Activated CD8-positive, alpha-beta memory T cell treated with anti-CD3 and anti-CD28 coated beads for 4 hours (primary cell): ENCODE measurements around the gene TNP1.

ENCODE experiments used
- DNase-seq, 2 donors: peaks; one replicate each; pipeline ENCODE4 v3.0.0-alpha.2; 2020; ENCODE audit warnings: low read depth in 2 of 2

Gene TNP1

DNA sequence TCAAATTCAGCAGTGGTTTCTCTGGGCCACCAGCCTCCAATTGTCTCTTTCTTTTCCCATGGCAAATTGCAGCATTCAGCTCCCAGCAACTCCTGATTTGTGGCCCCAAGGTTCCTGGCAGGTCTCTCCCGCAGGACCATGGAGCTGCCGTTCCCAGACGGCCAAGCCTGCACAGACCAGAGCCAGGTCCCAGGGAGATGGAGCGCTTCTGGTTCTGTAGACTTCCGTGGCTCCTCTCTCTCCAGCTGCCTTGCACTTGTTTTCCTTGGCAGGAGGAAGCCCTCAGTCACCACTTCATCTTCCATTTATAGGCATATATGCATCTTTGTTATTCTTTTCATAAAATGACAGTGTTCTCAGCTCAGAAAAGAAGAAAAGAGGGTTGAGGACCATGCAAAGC is 21.7 kb downstream of the TNP1 start:
- DNase-seq: no peak

DNA sequence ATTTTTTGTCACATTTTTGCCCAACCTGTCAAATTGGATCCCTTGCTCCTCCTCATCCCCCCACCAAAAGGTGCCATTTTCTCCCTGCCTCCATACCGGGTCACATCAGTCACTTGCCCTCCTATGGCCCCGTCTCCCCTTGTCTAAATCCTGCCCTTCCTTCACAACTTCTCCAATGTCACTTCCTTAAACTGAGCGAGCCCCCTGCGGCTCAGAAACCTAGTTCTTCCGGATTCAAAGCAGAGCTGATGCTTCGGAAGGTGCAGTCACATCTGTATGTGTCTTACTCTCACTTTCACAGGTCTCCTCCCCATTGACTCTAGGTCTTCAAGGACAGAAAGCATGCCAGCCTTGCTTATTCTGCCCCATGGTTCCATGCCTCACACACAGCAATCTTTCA is 22.1 kb downstream of the TNP1 start:
- DNase-seq: no peak

DNA sequence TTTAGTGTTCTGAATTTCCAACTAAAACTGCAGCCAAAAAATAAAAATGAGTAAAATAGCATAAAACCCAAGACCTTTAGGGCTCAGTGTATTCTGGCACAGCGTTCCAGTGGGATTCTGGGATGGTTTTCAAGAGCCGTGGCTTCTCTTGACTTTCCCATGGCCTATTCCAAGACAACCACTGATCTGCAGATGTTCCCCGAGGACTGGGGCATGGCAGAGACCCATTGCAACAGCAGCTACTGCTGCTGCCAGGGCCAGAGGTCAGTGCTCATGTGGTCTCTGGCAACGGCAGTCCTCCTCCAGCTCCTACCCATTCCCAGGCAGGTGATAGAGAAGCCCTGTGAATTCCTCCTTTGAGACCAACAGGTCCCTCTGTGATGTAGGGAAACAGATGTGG is 26.8 kb downstream of the TNP1 start:
- DNase-seq: no peak

DNA sequence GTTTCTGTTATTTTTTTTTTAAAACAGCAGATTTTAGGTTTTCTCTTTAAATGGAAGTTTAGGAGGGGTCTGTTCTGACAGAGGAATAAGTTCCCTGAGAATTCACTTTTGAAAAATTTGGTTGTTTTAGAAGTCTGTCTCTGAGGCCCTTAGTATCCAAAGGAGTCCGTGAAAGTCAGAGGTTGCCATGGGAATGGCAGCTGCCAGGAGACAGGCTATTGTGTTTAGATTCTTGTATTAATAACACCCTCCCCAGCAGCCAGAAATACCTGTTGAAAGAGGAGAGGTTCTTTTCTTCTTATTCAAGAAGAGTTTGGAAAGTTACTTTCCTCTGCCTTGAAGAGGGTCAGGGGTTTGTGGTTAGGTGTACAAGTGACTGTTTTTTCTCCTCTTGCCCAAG is 29.5 kb downstream of the TNP1 start:
- no peak for DNase-seq

DNA sequence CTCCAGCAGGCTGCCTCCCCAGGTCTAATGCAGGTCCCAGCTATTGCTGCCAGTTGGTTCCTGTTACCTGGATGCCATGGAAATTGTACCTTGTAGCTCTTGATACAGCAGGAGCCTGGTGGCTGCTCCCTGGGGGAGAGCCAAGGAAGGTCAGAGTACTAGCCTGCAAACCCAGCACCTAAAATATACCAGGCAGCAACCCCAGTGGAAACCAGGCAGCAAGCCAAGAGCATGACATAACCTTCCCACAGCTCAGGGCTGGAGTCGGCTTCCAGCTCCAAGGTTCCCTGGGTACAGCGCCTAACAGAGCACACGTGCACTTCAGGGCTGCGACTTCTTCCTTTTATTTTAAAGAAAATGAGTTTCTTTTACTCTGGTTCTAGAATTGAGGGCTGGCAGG is 30.3 kb downstream of the TNP1 start:
- no peak for DNase-seq

DNA sequence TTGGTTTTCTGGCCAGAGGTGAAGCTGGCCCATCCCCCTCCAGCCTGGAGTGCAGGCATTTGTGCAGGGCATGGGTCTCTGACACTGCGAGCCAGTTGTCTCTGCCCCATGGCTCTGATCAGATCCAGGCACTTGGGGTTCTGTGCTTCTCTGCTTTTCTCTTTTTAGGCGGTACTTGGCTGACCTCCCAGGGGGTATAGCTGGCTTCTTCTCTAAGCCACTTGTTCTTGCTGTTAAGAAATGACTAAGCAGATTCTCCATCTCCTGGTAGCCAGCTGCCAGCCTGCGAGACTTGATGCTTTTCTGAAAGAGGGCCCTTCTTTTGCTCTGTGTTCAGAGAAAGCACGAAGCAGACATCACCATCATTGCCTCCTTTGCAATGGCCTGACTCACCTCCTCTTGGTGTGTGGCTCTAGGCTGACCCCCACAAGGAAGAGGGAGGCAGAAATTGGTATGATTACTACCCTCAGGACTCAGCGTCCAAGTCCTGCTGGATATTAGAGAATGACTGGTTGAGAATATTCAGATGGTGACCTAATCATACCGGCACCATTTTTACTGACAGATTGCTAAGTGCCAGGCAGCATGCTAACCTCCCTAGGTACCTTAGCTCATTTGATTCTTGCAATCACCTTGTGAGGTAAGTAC is 32.7 kb downstream of the TNP1 start:
- DNase-seq: no peak

DNA sequence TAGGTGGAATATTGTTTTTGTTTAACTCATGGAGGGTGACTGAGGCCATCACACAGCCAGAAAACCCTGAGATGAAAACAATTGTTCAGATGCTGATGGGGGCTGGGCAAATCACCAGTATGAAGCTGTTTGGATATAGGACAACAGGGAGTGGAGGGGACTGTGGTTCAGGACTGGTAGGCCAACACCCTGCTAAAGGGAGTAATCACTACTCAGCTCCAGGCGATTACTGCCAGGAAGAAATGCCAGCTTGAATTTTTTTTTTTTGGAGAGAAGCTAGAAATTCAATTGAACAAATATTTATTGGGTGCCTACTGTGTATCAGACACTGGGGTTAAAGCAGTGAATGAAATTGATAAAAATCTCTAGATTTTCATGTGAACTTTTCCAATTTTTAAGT is 37.4 kb downstream of the TNP1 start:
- no peak for DNase-seq

DNA sequence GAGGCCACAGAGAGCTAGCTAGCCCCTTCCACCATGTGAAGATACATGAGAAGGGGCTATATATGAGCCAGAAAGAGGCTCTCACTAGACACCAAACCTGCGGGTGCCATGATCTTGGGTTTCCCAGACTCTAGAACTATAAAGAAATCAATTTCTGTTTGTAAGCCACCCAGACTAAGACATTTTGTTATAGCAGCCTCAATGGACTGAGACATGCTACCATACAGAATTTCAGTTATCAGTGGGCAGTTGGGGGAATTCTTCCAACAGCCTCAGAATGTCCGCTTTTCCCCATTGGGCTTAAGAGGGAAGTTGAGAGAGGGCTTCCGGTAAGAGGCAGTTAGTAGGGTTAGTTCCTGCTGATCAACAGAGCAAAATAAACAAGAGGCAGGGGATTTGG is 39.2 kb downstream of the TNP1 start:
- no peak for DNase-seq

DNA sequence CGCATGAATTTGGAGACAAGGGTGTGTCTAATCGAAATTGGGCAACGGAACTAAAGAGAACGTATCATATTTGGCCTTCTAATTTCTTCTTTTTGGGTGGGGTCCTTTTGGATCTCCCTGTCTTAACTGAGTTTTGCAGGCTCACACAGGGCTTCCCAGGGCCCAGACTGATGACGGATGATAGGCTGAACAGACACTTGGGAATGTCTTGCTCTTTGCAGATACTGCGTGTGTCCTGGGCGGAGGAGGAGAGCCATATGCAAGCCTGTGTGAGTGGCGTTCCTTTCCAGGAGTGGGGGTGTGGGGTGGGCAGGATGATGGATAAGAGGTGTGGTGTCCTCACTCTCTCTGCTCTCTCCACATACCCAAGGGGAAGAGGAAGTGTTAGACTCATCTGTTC is 40.1 kb downstream of the TNP1 start:
- no peak for DNase-seq

DNA sequence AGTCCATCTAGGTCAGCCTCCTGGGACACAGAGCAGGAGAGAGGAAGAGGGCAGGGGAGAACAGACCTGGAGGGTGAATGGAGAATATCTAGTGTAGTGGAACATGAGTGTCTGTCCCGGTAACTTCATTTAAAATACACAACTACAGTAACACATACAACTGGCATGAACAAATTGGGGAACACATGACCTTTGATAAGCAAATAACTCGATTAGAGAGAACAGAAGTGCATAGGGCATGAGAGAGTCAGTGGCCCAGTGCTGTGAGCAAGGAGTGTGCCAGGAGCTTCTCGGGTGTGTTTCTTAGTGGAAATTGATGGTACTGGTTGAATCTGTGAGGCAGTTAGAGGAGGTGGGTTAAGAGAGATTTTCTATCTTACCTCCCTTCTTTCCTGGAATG is 40.8 kb downstream of the TNP1 start:
- no peak for DNase-seq

DNA sequence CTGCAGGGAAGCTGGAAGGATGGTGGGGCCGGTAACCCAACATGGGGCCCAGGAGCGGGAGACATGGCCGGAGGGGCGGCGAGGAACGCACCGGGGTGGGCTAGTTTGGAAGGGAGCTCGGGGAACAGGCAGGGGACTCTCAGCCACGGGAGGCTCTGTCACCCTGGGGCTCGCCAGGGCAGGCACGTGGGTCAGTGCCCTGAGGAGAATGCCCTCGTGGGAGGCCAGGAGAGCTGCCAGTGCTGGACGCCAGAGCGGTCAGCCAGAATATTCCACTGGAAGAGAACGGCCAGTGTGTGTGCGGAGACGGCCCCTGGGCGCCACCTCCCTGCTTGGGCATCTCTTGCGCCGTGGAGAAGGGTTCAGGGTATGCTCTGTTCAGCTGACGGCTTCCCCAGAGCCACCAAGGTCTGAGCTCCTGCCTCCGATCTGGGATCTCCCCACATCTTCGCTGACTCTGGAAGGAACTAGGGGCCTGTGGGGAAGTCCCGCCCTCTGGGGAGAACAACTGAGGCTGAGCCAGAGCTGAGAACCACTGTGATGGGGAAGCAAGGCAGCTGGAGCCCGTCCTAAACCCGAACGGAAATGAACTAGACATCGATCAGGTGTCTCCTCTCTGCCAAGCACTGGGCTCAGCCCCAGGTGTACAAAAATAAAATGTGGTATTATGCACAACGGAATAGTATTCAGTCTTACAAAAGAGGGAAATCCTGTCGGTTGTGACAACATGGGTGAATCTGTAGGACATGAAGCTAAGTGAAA is 49.3 kb downstream of the TNP1 start:
- DNase-seq: no peak
